ENCODE measurements around the gene KCNT2. TPM values are rescaled to one million over a fixed set of nuclear protein-coding genes. Genes with fewer than 3 reads are reported as not detected.

The KCNT2 gene
- polyA plus RNA-seq: 1.9 and 3.4 TPM in 2 replicates

DNA sequence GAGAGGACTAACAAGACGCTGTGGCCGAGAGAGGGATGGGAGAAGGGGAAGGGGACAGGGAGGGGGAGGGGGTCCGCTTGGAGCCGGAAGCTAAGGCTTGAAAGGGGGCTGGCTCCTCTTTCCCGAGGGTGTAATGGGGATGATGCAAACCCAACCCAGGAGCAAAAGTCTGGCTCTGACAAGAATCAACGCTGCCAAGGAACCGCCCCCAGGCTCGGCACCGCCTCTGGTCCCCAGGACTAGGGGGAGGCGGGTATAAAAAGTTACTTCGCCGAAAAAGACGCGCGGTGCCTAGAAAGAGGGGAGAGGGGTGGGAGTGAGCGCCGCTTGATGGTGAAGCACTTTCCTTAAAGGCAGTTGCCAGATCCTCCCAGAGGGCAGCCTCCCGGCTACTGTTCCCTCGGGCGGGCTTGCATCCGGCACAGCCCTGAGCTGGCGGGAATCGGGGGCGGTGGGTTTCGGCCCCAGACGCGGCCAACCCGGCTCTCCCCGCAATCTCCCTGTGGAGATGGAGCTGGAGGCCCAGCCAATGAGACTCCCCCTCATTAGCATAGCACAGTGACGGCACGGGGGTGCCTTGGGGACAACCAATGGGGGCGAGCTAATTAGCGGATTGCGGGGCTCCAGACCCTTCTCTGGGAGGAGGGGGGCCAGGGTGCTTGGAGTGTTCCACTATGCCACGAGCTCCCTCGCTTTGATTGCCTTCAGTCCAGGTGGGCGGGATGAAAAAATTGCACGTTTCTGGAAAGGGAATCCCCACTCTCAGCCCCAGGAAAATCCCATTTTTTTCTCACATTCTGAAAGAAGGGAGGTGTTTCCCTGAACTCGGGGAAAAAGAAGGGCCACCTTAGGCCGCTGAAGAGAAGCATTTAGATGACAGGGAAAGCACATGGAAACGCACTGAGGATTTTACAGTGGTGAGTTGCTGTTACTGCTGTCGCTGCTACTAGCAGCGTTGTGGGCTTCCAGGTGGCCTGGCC is at the start of gene KCNT2:
TSS of gene KCNT2 (minus strand) at position 51 of the 980 bp plus-strand sequence. CDS start 131 bp downstream, outside the sequence.

DNA sequence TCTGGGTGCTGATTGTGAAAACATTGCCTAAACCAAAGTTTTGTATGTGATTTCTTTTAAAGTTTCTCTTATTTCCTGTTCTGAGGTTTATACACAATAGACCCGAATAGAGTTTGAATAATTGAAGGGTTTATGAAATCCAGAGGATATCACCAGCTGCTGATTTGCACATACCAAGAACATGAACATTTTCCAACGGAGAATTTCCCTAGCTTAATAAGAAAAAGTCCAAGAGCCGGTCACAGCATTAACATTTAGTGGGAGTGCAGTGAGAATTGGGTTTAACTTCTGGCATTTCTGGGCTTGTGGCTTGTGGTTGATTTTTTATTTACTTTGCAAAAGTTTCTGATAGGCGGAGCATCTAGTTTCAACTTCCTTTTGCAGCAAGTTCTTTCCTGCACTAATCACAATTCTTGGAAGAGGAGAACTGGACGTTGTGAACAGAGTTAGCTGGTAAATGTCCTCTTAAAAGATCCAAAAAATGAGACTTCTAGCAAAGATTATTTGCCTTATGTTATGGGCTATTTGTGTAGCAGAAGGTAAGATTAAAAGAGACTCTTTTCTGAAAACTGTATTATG is 43.5 kb upstream of the KCNT2 start, which contains the start of gene CFH:
TSS of gene CFH (plus strand) at position 407 of the 579 bp plus-strand sequence. CDS start at position 482, 75 bp downstream.

Other genes starting within 250 kb of the KCNT2 start
- 0.17 and 0.44 TPM in 2 replicates for gene CFH, start 43.6 kb upstream of the KCNT2 start, polyA plus RNA-seq
- not detected in 2 replicates for gene CFHR3, start 166.4 kb upstream of the KCNT2 start, polyA plus RNA-seq
- gene CFHR1, start 211.3 kb upstream of the KCNT2 start, polyA plus RNA-seq: not detected in 2 replicates